ENCODE measurements around the gene JPT1.
"Not testable (repeated sequence)": the region's sequence is repeated elsewhere in the genome, so short reads cannot be mapped to it uniquely, and the experiment has no call there.

GRCh38 chr17:75158480-75158879, 4.2 kb upstream of the JPT1 start:
- TF ChIP-seq, protein P1, sequence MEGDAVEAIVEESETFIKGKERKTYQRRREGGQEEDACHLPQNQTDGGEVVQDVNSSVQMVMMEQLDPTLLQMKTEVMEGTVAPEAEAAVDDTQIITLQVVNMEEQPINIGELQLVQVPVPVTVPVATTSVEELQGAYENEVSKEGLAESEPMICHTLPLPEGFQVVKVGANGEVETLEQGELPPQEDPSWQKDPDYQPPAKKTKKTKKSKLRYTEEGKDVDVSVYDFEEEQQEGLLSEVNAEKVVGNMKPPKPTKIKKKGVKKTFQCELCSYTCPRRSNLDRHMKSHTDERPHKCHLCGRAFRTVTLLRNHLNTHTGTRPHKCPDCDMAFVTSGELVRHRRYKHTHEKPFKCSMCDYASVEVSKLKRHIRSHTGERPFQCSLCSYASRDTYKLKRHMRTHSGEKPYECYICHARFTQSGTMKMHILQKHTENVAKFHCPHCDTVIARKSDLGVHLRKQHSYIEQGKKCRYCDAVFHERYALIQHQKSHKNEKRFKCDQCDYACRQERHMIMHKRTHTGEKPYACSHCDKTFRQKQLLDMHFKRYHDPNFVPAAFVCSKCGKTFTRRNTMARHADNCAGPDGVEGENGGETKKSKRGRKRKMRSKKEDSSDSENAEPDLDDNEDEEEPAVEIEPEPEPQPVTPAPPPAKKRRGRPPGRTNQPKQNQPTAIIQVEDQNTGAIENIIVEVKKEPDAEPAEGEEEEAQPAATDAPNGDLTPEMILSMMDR (IDR thresholded peaks at IDR 0.05 in 8 of 11, conservative IDR thresholded peaks at IDR 0.05 in 3 of 11) = not testable (repeated sequence)
- TF ChIP-seq POLR2AphosphoS5, POLR2A (IDR thresholded peaks at IDR 0.05): not testable (repeated sequence)

Data from spleen (tissue), 7 donors.